ENCODE results near the gene CDX1.

Gene CDX1

GRCh38 chr5:150121448-150122157, 45.0 kb upstream of the CDX1 start:
- H3K4me3 ChIP-seq (ENCODE audit: low read depth, low read length) = no peak overlapping the region
- TF ChIP-seq, protein P1, sequence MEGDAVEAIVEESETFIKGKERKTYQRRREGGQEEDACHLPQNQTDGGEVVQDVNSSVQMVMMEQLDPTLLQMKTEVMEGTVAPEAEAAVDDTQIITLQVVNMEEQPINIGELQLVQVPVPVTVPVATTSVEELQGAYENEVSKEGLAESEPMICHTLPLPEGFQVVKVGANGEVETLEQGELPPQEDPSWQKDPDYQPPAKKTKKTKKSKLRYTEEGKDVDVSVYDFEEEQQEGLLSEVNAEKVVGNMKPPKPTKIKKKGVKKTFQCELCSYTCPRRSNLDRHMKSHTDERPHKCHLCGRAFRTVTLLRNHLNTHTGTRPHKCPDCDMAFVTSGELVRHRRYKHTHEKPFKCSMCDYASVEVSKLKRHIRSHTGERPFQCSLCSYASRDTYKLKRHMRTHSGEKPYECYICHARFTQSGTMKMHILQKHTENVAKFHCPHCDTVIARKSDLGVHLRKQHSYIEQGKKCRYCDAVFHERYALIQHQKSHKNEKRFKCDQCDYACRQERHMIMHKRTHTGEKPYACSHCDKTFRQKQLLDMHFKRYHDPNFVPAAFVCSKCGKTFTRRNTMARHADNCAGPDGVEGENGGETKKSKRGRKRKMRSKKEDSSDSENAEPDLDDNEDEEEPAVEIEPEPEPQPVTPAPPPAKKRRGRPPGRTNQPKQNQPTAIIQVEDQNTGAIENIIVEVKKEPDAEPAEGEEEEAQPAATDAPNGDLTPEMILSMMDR (IDR thresholded peaks at IDR 0.05; ENCODE audit: borderline replicate concordance, insufficient read depth, low read depth, low read length) = no peak

- TF ChIP-seq, protein P1 (IDR thresholded peaks at IDR 0.05; ENCODE audit: borderline replicate concordance, insufficient read depth, low read depth, low read length) = peak; percentile 79
These were observed 44.4 kb upstream of the CDX1 start for GRCh38 chr5:150122158-150122510.

DNA sequence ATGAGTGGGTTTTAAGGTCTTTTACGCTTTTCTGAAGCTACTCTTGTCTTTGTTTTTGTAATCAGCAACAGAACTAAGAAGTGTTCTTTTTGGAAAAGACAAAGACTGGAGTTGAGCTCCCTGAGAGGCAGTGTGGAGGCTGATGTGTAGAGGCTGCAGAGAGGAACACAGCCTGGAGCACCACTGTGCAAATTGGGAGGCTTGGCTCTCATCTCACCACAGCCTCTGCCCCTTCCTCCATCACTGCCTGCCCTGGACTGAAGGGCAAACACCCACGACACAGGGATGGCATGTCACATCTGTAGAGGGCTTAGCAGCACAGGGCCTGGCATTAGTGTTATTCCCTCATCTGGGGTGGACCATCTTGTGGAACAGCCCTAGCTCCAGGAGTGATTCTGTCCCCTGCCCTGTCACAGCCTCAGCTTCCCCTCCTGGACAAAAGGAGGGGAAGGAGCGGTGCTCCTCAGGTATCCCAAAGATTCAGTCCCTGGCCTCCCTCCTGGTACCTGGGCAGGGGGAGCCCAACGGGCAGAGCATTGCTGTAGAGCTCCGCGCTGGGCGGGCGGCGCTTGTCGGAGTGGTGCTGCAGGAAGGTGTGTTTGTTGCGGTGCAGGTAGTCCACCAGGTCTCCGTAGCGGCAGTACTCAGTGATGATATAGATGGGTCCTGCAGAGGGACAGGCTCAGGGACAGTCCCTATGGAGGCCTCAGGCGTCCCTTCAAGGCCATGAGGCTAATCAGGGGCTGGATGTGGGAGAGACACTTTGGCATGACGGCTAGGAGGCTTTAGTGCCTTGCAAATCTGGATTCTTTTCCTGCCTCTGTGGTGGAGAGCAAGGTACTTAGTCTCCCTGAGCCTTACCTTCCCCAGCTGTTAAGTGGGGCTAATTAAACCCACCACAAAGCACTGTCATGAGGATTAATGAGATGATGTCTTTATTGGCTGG, 43.8 kb upstream of the CDX1 start:
- TF ChIP-seq, protein P1 (IDR thresholded peaks at IDR 0.05; ENCODE audit: borderline replicate concordance, insufficient read depth, low read depth, low read length) = no peak
- no peak overlapping the region for H3K4me3 ChIP-seq (ENCODE audit: low read depth, low read length)

More at GRCh38 chr5:150122158-150122510, 44.4 kb upstream of the CDX1 start:
- H3K4me3 ChIP-seq (ENCODE audit: low read depth, low read length) = no peak overlapping the region

DNA sequence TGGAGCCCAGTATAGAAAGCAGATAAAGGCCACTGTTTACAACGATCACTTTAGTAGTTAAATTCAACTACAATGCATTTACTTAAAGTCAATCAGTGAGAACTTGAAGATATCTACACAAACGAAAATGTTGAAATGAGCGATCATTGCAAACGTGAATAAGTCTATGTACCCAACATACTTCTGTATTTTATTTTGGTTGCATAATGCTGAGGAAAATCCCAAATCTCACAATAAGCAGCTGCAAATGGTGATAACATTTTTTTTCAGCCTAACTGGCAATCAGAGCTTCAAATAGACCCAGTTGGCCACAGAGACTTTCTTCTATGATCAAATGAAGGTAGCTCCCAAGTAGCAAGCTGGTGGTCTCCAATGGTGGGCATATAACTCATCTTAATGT, 43.0 kb upstream of the CDX1 start:
- TF ChIP-seq, protein P1 (IDR thresholded peaks at IDR 0.05; ENCODE audit: borderline replicate concordance, insufficient read depth, low read depth, low read length) = no peak
- no peak overlapping the region for H3K4me3 ChIP-seq (ENCODE audit: low read depth, low read length)

GRCh38 chr5:150124111-150124557, 42.4 kb upstream of the CDX1 start:
- TF ChIP-seq, protein P1 (IDR thresholded peaks at IDR 0.05; ENCODE audit: borderline replicate concordance, insufficient read depth, low read depth, low read length) = no peak
- no peak overlapping the region for H3K4me3 ChIP-seq (ENCODE audit: low read depth, low read length)

- TF ChIP-seq, protein P1 (IDR thresholded peaks at IDR 0.05; ENCODE audit: borderline replicate concordance, insufficient read depth, low read depth, low read length) = no peak
These were observed 42.0 kb upstream of the CDX1 start for GRCh38 chr5:150124596-150124995.

More at GRCh38 chr5:150124596-150124995, 42.0 kb upstream of the CDX1 start:
- H3K4me3 ChIP-seq (ENCODE audit: low read depth, low read length) = no peak overlapping the region
